C4-2B (cell line): ENCODE measurements around the gene ZC3H8.

Source experiments
- ZFX ChIP-seq: fragments of 450-650 bp; IDR thresholded peaks from 2 replicates; pipeline ENCODE4 v1.6.1; 2017
- TF ChIP-seq, protein P1 (sequence below): fragments of 450-650 bp; conservative IDR thresholded peaks from 2 replicates; pipeline ENCODE4 v1.5.1; 2017; ENCODE audit warnings: mild to moderate bottlenecking

DNA sequence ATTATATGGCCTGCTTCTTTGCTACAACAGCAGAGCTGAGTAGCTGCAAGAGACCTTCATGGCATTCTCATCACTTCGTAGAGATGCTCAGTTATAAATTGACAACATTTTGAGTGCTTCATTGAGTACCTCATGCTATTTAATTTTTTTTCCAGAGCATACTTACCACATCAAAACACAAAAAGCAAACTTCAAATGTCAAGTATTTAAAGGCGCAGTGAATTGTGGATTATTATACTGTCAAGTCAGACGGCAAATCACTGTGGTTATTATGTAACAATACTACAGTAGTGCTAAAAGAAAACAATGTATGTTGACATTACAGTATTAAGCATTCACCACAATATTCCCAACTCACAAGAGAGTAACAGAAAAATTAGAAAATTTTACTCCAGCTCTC, 12.5 kb downstream of the ZC3H8 start:
- TF ChIP-seq, protein P1, sequence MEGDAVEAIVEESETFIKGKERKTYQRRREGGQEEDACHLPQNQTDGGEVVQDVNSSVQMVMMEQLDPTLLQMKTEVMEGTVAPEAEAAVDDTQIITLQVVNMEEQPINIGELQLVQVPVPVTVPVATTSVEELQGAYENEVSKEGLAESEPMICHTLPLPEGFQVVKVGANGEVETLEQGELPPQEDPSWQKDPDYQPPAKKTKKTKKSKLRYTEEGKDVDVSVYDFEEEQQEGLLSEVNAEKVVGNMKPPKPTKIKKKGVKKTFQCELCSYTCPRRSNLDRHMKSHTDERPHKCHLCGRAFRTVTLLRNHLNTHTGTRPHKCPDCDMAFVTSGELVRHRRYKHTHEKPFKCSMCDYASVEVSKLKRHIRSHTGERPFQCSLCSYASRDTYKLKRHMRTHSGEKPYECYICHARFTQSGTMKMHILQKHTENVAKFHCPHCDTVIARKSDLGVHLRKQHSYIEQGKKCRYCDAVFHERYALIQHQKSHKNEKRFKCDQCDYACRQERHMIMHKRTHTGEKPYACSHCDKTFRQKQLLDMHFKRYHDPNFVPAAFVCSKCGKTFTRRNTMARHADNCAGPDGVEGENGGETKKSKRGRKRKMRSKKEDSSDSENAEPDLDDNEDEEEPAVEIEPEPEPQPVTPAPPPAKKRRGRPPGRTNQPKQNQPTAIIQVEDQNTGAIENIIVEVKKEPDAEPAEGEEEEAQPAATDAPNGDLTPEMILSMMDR = no peak
- TF ChIP-seq ZFX = no peak
